ENCODE data around the gene DNAJC21.
A peak's percentile ranks its signal among the peaks of the same experiment; 100 is the strongest.
"Not testable (repeated sequence)": the region's sequence is repeated elsewhere in the genome, so short reads cannot be mapped to it uniquely, and the experiment has no call there.

The DNAJC21 gene

GRCh38 chr5:34923694-34924461 is 5.5 kb upstream of the DNAJC21 start:
- DNase-seq (ENCODE audit: low read depth): no peak

DNA sequence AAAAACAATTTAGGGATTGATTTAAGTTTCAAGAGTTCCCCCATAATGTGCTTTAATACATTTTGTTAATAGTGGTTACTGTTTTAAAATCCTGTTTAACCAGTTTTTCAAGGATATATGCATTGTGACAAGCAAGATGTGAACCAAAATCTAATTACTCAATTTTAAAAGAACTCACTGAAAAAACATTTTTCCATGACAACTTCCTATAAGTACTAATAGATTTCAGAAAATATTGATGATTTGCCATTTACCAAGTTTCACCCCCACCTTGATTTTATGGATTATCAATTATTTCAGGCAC is 4.9 kb upstream of the DNAJC21 start:
- no peak for DNase-seq (ENCODE audit: low read depth)

DNA sequence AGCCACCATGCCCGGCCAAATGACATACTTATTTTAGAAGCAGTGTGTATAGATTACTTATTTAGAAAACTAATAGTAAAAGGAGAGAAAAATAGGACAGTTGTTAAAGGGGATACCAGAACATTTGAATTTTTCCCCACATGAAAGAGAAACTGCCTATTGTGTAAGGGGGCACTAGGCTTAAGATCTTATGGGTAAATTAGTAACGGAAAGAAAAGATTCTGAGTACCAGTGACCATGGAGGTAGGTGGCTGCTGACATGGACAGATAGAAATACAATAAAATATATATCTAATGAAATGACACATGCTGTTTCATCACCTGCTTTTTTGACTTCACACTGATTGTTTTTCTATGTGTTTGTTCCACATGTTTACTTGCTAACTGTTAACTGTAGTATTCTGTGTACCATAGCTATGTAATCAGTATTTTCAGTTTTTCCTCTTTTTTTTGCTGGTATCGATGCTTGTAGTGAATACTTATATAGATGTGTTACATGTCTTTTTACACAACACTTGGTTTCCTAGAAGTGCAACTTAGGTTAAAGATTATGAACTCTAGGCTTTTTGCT is 3.0 kb upstream of the DNAJC21 start:
- no peak for DNase-seq (ENCODE audit: low read depth)

- no peak for DNase-seq (ENCODE audit: low read depth)
Measured at GRCh38 chr5:34927785-34928184, 1.6 kb upstream of the DNAJC21 start.

DNA sequence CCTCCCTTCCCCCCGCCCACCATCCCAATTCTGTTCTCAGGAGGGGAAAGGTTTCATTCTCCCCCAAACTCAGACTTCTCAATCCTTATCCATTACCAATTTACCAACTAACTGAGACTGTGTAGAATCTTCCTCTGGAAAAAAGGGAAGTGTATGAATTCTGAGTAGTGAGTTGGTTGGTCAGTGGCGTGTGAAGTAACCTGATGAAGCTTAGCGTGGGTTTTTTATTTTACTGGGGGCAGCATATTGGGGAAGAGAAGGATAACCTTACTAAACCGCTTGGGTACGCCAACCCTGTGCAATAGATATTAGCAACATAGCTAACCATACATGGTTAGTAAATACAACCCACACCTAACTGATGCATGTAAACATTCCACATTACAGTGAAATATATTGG is 1.1 kb upstream of the DNAJC21 start:
- no peak for DNase-seq (ENCODE audit: low read depth)

DNA sequence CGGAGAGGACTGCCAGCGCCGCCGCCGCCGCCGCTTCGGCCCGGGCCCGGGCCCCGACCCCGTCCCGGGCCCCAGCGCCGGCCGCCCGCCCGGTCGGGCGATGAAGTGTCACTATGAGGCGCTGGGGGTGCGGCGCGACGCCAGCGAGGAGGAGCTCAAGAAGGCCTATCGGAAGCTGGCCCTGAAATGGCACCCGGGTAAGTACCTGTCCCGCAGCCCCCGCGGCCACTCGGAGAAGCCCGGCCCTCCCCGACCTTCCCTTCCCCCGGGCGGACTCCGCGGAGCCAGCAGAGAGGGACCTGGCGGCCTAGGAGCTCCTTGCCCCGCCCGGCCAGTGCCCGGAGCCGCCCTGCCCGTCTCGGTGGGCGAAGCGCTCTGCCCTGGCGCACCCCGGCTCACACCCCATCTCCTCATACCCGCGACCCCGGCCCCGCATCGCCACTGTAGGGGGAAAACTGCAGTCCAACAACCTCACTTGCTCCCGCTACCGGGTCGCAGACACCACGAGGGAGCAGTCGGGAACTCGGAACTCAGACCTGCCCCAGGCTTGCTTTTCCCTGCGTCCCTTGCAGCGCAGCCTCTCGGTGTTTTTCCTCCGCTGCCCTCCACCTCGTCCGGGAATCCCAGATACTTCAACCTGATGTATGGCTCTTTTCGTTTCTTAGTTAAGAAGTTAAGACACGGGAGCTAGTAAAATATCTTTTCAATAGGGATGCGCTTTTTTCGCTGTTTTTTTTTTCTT is 532 bp downstream of the DNAJC21 start:
- peak; percentile 69 for DNase-seq (ENCODE audit: low read depth)

- DNase-seq (ENCODE audit: low read depth): no peak
Measured at GRCh38 chr5:34930462-34930844, 1.1 kb downstream of the DNAJC21 start.

GRCh38 chr5:34930870-34931269 is 1.5 kb downstream of the DNAJC21 start:
- DNase-seq (ENCODE audit: low read depth): no peak

- DNase-seq (ENCODE audit: low read depth): no peak
Measured at GRCh38 chr5:34932947-34933346, 3.6 kb downstream of the DNAJC21 start.

GRCh38 chr5:34941936-34942335 is 12.6 kb downstream of the DNAJC21 start:
- no peak for DNase-seq (ENCODE audit: low read depth)

- no peak for DNase-seq (ENCODE audit: low read depth)
Measured at GRCh38 chr5:34944044-34944443, 14.7 kb downstream of the DNAJC21 start.

- no peak for DNase-seq (ENCODE audit: low read depth)
Measured at GRCh38 chr5:34944460-34945047, 15.2 kb downstream of the DNAJC21 start.

DNA sequence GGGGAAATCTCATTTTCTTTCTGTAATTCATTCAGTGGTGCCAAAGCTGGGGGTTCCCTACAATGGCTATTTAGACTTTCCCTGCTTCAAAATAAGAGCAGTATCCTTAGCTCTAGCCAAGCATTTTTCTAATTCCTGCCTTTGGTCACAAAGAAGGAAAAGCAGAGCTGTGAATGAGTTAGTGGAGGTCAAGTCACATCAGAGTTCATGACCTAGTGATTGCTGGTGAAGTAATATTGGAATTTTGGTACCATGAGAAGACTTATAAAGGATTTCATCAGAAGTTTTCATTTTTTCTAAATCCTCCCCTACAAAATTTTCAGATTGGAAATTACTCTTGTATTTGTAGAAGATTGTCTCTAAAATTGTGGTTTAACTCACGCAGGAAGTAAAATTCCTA is 28.0 kb downstream of the DNAJC21 start:
- DNase-seq (ENCODE audit: low read depth): no peak

- no peak for DNase-seq (ENCODE audit: low read depth)
Measured at GRCh38 chr5:34957857-34958690, 28.7 kb downstream of the DNAJC21 start.

DNA sequence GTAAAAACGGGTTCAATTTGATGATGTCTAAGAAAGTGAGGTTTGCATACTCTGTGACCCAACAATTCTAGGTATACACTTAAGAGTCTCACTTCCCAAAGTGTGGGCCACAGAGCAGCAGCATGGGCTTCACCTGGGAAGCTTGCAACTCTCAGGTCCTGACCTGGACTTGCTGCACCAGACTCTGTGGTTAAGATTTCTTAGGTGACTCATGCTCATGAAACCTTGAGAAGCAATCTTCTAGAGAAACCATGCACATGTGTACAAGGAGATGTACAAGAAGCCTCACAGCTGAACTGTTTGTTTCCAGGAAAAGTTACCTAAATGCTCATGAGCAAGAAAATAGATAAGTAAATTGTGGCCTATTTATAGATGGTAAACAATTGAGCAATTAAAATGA is 30.0 kb downstream of the DNAJC21 start:
- DNase-seq (ENCODE audit: low read depth): no peak

- no peak for DNase-seq (ENCODE audit: low read depth)
Measured at GRCh38 chr5:34967540-34967939, 38.2 kb downstream of the DNAJC21 start.

GRCh38 chr5:34968258-34968657 is 38.9 kb downstream of the DNAJC21 start:
- no peak for DNase-seq (ENCODE audit: low read depth)

- no peak for DNase-seq (ENCODE audit: low read depth)
Measured at GRCh38 chr5:34970552-34970951, 41.2 kb downstream of the DNAJC21 start.

GRCh38 chr5:34971655-34972054 is 42.3 kb downstream of the DNAJC21 start:
- DNase-seq (ENCODE audit: low read depth): not testable (repeated sequence)

DNA sequence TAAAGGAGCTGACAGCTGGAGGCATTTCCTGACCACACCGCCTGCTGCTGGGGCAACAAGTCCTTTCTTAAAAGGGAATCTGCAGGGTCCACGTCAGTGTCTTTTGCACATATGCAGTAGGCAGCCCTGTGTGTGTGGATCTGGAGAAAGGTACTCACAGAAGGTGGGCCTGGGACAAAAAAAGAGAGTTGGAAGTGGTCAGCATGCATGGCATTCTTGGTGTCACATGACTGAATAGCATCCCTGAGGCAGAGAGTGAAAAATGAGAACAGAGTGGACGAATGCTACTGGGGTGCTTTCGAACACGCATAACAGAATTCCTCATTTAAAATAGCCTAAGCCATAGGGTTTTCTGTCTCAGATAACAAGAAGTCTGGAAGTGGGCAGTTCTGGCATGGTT is 47.0 kb downstream of the DNAJC21 start:
- no peak for DNase-seq (ENCODE audit: low read depth)

DNA sequence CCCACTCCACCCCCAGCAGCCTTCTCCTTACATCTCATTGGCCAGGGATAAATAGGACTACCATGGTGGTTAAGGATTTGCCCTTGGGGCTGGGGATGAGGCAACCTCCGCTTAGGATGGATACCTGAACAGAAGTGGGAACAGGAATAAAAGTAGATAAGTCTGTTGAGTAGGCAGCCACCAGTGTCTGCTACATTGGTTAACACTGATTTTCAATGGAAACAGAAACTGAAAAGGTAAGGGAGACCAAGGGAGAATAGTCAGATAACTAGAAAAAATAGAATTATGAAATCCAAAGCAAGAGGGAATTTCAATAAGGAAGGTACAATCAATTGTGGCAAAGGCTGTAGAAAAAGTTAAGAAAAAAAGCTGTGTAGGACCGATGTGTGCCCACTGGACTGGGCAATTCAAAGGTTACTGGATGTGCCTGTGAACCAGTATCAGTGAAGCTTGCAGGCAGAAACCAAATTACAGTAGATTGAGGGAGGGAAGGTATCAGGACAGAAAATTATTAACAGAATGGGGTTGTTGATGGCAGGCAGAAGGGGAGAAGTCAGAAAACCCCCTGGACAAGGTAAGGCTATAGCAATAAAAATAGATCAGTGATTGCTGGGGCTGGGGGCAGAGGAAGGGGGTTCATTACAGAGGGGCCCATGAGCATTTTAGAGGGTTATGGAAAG is 48.7 kb downstream of the DNAJC21 start:
- DNase-seq (ENCODE audit: low read depth): no peak

- DNase-seq (ENCODE audit: low read depth): no peak
Measured at GRCh38 chr5:34978681-34979080, 49.3 kb downstream of the DNAJC21 start.

All from activated T-cell treated with anti-CD3 and anti-CD28 coated beads for 1 hour (primary cell).